ELR (cell line): ENCODE measurements around the gene PTK6.
"Not testable (repeated sequence)": the region's sequence is repeated elsewhere in the genome, so short reads cannot be mapped to it uniquely, and the experiment has no call there.

Experiments
- DNase-seq: peaks from one replicate; pipeline ENCODE4 v3.0.0-alpha.2; 2015; ENCODE audit warnings: low read depth

PTK6 gene

GRCh38 chr20:63529861-63530787, 7.1 kb downstream of the PTK6 start:
- DNase-seq: no peak

GRCh38 chr20:63529180-63529860, 7.9 kb downstream of the PTK6 start:
- DNase-seq: no peak

DNA sequence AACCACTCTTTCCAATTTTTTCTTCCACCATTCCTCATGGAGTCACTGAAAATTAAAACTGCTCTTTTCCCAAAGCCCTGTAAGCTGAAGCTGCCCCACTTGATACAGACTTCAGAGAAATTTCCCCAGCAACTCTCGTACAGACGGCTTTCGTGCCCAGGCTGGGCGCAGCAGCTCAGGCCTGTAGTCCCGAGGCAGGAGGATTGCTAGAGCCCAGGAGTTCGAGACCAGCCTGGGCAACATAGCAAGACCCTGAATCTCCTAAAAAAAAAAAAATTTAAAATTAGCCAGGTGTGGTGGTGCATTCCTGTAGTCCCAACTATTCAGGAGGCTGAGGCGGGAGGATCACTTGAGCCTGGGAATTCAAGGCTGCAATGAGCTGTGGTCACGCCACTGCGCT, 10.0 kb downstream of the PTK6 start:
- DNase-seq: no peak

GRCh38 chr20:63525971-63526370, 11.2 kb downstream of the PTK6 start:
- DNase-seq: no peak

GRCh38 chr20:63525185-63525584, 12.0 kb downstream of the PTK6 start:
- no peak for DNase-seq

- DNase-seq: no peak
These were observed 14.1 kb downstream of the PTK6 start for GRCh38 chr20:63522981-63523611.

GRCh38 chr20:63522091-63522868, 14.9 kb downstream of the PTK6 start:
- no peak for DNase-seq

DNA sequence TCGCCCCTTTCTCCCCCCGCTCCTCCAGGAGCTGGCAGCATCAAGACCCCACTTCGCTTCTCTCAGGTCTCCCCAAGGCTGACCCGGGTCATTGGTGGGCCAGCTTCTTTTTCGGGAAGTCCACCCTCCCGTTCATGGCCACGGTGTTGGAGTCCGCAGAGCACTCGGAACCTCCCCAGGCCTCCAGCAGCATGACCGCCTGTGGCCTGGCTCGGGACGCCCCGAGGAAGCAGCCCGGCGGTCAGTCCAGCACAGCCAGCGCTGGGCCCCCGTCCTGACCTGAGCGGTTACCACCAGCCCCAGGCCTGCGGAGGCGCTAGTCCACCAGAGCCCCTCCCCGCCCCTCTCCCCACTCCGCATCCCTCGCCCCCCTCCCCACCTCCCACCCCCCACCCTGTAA, 15.6 kb downstream of the PTK6 start:
- peak; percentile 32 for DNase-seq

- peak; percentile 80 for DNase-seq
These were observed 16.1 kb downstream of the PTK6 start for GRCh38 chr20:63520934-63521601.

DNA sequence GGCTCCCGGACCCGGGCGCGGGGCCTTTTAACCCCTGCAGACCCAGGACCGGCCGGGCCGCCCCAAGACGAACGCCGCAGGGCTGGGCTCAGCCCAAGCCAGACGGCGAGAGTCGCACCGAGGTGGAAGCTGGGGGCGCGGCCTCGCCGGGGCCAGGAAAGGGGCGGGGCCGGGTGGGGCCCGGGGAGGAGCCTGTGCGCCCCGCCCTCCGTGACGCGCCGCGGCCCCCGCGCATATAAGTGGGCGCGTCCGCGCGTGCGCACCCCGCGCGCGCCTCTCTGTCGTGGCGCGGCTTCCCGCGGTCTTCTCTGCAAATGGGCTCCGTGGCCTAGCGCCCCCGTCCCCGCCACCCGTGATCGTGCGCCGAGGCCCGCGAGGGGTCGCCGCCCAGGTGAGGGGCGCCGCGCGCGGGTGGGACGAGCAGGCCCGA, 16.7 kb downstream of the PTK6 start, which contains the start of gene PPDPF:
TSS of gene PPDPF (plus strand) at position 262 of the 430 bp plus-strand sequence. CDS start 544 bp downstream, outside the sequence.
- DNase-seq: peak; percentile 88

DNA sequence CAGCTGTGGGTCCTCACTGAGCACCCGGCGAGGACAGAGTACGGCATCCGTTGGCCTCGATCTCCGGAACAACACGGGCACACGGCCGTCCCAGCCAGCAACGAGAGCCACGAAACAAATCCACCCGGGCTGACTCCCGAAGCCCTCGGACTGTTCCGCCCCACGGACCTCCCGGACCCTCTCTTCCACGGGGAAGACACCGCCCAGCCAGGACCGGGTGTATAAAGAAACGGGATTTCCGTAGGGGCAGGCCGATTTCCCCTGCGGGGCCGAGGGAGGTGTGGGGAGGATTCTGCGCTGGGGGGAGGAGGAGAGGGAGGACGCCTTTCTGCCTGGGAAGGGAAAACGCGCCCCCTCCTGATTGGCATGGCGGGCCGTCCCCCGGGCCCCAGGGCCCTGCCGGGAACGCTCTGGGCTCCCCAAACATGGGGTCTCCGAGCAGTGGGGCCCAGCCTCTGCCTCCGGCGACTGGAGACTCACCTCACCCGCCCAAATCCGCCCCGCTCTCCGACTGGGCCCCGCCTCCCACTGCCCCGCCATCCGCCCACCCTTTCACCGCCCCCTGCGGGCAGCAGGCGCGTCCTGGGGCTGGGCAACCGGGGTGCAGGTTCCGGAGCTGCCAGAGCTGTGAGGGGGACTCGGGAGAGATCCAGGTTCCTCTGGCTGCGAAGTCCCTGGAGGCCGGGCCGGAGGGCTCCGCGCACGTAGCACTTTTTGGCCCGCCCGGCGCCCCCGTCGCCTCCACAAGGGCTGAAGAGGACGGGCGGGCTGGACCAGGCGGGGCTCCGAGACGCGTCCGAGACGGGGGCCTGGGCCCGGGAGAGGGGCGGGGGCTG, 17.3 kb downstream of the PTK6 start:
- DNase-seq: peak; percentile 70

DNA sequence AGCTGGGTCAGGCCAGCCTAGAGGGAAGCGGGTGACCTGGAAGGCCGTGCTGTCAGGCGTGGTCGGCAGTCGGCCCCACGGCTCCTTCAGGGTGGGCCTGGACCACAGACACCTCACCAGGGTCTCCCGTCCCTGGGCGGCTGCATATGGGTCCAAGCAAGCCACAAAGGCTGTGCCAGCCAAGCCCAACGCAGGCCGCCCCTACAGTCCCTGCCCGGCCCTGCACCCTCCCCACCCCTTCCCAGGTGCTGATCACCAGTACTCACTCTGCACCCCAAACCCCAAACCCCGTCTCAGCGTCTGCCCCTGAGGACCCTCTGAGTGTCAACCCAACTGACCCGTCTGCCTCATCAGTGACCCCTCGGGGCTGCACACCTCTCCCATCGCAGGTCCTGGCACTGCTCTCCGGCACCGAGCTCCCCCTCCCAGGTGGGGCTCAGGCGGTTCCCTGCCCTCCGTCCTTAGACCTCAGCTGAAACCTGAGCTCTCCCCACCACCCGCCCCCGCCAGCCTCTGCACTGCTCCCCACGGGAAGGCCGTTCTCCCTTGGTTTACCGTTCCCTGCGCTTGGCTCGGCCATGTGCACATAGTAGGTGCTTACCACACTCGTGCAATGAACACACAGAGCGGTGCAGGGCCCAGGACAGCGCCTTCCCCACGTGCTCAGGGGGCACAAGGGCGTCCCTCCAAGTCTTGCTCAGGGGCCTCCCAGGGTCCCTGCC, 18.1 kb downstream of the PTK6 start:
- no peak for DNase-seq

GRCh38 chr20:63518351-63518861, 18.8 kb downstream of the PTK6 start:
- no peak for DNase-seq

GRCh38 chr20:63517376-63518309, 19.5 kb downstream of the PTK6 start:
- no peak for DNase-seq

DNA sequence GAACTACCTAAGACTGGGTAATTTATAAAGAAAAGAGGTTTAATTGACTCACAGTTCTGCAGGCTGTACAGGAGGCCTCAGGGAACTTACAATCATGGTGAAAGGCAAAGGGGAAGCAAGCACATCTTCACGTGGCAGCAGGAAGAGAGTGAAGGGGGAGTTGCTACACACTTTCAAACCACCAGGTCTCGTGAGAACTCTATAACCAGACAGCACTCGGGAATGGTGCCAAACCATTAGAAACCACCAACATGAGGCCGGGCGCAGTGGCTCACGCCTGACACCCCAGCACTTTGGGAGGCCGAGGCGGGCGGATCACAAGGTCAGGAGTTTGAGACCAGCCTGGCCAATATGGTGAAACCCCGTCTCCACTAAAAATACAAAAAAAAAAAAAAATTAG, 22.7 kb downstream of the PTK6 start:
- not testable (repeated sequence) for DNase-seq

- no peak for DNase-seq
These were observed 24.0 kb downstream of the PTK6 start for GRCh38 chr20:63513207-63513606.

GRCh38 chr20:63509088-63509564, 28.1 kb downstream of the PTK6 start:
- no peak for DNase-seq
